Stimulated activated CD4-positive, alpha-beta T cell treated with anti-CD3 and anti-CD28 coated beads, Interleukin-15, amount 100 ng/mL, for 24 hours (primary cell): ENCODE data around the gene KRT6C.
"Not testable (repeated sequence)": the region's sequence is repeated elsewhere in the genome, so short reads cannot be mapped to it uniquely, and the experiment has no call there.

Experiments used
- DNase-seq: peaks from one replicate; pipeline ENCODE4 v3.0.0-alpha.2; 2020

The KRT6C gene

DNA sequence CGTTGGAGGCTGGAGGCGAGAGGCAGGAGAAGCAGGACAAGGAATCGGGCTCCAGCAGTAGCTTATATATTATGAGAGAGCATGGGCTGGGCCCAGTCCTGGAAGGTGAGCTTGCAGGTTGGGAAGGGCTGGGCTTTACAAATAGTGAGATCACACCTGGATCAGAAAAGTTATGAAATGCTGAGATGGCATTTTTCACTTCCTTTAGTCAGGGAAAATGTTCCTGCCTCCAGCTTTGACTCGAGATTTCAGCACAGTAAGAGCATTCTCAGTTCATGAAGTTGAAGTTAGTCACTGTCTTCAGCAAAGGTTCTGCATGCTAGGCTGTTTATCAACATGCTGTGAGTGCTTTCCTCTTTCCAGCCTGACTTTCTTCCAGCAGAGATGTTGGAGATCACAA is at the start of gene KRT6C:
TSS of gene KRT6C (minus strand) at position 38 of the 400 bp plus-strand sequence. CDS start 68 bp downstream, outside the sequence.
- DNase-seq, result no peak

DNA sequence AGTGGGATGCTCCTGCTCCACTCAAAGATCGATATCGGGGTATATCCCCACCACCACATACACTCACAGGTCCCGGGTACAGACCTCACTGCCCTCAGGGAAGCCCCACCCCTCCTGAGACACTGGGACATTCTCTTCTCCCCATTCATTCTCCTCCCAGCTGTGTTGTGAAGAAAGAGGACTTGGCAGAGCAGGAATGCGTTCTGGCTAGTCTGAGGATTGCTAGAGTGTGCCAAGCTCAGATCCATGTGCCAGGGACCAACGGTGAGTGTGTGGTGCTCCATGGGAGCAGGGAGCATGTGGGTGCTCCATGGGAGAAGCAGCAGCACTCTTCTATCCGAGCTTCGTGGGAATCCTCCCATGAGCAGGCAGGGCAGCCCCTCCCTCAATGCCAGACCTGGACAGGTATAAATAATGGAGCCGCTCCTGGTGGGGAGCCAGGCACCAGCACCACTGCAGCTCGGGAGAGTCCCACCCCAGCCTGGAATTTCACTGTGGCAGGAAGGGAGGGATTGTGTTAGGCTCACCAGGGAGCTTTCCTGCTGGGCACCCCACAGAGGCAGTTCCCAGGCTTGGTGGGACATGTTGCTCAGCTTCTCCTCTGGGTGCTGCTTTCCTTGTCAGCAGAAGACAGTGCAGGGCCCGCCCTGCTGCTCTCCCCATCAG is 48.9 kb upstream of the KRT6C start:
- DNase-seq, result no peak

DNA sequence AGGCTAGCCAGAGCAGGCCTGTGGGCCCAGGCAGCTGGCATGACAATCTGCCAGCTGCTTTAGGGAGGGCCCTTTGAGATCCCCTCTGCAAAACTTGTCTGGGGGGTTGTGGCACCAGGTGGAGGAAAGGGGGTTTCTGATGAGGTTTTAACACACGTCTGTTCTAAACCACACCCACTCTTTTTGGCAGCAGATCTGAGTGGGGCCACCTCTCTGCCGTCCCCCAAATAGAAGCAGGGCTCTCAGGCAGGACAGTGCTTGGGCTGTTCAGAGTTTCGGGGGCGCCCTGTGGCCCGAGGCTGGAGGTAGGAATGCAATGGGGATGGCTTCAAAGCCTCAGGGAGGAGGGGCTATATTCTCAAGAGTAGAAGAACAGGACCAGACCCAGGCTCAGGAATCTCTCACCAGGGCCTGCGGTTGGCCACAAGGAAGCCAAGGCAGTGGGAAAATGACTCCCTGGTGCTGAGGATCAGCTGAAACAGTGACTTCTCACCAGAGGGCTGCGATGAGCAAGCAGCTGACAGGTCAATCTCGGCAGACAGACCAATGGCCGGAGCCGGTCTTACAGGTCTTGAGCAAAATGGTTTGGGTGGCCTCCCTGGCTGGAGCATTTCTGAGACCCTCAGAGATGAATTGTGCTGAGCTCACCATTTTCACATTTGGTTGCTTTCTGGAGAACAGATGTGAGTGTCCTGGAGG is 48.1 kb upstream of the KRT6C start:
- no peak for DNase-seq

DNA sequence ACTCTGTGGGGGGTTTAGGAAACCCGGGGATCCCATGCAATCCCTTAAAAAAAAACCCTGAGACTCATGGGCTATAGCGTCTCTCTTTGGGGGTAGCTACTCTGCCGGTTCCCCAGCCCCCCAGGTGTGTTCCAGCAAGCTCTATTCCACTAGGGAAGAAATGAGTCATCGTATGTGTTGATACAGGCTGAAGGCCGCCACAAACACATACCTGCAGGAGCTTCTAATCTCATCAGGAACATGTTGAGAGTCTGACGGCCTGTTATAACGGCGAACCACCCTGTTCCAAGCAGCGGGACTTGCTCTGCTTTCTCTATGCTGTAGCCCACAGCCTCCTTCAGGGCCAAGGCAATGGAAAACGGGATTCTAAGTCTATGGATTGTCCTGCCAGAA is 47.6 kb upstream of the KRT6C start:
- DNase-seq, result no peak

DNA sequence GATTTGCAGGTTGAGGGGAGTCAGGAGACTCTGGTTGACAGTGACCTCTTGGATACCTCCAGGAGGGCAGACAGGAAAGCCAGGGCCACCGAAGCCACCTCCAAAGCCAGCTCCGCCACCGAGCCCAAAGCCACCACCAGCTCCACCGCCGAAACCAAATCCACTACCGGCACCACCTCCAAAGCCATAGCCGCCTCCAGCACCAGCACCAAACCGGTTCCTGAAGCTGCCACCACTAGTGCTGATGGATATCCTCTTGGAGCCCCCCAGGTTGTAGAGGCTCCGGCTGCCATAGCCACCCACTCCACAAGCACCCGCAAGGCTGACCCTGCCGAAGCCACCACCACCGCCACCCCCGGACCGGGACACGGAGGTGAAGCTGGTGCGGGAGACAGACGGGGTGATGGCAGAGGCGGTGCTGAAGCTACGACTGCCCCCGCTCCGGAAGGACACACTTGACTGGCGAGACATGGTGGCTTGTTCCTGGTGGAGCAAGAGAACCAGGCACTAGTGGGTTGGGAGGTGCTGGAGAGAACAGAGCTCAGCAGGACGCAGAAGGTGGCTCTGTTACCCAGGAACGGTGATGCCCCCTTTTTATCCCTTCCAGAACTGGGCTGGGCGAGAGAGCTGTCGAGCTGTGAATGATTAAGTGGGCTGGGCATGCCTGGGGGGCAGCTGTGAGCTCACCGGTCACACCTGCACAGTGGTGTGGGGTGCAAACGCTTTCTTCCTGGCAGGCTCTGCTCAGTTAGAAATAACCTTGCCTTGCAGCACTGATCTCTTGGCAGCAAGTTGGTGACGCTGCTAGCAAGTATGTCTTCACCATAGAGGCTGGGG is 46.4 kb upstream of the KRT6C start, which contains the start of gene KRT5:
TSS of gene KRT5 (minus strand) at position 569 of the 837 bp plus-strand sequence. CDS start at position 471, 98 bp downstream.
- DNase-seq, result no peak

DNA sequence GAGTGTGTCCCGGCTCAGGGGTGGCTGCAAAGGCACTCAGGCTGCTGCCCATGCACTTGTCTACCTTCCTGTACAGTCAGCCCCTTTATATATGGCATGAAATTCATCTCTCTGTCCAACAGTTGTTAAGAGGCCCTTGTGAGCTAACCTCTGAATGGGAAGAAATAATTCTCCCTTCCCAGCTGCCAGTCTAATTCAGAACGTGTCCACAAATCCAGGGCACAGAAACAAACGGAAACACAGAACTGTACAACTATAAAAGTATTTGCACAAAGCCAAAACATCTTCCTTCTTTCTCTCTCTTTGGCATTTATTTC is 45.7 kb upstream of the KRT6C start:
- no peak for DNase-seq

DNA sequence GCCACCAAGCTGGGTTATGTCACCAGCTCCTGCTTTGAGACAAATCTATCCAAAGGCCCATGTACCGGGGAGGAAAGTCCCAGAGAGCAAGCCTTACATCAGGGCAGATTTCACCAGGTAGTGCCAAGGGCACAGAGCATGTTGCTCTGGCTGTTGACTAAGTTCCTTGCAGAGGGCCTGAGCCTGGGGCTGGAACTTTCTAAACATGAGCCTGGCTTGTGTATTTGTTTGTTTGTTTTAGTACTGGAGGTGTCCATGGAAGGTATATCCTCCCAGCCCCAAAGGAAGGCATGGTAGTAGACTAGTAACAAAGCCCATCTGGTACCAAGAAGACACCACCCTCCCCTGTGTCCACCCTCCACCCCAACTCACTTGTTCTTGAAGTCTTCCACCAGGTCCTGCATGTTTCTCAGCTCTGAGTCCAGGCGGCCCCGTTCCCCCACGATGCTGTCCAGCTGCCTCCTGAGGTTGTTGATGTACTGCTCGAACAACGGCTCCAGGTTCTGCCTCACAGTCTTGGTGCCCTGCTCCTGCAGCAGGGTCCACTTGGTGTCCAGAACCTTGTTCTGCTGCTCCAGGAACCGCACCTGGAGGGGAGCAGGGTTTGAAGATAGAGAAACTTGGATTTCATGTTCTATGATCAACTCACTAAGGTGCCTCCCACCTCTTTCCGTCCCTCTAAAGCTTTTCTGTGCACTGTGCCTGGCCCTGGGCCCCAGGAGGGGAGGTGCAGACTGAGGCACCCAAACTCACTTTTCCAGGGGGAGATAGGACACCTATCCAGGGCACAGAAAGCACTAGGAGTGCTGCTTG is 45.2 kb upstream of the KRT6C start:
- no peak for DNase-seq

DNA sequence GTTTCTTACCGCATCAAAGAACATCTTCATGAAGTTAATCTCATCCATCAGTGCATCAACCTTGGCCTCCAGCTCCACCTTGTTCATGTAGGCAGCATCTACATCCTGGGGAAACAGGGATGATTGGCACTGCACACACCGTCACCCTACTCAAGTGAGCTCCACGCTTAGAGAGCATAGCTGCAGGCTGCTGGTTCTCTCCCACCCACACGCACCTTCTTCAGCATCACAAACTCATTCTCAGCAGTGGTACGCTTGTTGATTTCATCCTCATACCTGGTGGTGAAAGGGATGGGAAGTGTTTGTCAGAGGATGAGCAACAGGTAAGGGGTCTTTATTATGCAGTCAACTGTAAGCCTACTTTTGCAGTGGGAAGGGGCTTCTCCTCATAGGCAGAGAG is 44.3 kb upstream of the KRT6C start:
- DNase-seq, result no peak

DNA sequence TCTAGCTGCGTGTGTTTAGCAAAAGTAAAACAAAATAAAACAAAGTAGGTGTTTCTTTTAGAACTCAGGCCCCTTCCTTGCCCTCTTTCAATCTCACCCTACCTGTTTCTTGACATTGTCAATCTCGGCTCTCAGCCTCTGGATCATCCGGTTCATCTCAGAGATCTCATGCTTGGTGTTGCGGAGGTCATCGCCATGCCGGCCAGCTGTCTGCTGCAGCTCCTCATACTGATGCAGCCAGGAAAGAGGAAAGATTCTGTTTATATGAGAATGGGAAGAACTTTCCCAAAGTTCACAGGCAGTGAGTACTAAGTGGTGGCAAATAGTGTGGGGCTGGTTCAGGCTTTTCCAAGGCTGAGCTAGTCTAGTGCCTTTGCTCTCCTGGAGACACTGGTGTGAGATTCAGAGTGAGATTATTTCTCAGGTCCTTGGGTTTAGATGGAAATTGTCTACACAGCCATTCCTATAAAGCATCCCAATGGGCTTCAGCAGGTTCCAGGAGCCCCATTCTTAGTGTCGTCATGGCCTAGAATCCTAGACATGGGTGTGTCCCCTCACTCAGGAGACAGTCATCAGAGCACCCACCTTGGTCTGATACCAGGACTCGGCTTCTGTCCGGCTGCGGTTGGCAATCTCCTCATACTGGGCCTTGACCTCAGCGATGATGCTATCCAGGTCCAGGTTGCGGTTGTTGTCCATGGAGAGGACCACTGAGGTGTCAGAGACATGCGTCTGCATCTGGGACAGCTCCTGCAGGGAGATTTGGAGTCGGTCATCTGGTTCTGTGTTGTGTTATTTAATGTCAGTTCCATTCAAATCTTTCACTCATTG is 43.6 kb upstream of the KRT6C start:
- no peak for DNase-seq

DNA sequence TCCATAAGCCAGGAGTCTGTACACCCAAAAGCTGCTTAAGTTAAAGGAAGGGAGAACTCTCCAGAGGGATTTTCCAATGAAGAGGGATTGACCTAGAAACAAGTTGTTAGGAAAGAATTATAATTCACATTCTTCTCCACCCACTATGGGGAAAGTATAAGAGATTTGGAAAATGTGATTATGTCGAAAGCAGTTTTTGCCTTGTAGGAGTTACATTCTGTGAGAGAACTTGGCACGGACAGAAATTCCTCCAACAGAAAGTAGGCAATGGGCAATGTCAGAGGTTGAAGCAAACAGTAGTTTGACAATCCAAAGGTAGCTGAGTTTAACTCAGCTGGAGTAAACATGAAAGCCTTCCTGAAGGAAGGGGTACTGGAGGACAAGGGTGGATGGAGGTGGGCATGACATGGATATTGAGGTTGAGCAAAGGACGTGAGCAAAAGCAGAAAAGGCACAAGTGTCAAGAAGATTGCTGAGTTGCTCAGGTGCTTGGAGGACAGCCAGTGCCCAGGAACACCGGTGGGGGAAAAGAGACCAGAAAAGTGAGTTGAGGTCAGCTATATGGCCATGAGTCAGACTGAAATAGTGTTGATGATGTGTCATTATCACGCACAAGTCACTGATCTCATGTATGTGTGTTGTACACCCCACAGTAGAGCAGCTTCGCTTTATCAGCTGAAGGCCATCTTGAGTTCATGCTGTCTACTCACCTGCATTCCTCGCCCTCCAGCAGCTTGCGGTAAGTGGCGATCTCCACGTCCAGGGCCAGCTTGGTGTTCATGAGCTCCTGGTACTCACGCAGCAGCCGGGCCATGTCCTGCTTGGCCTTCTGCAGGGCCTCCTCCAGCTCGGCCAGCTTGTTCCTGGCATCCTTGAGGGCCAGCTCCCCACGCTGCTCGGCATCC is 42.6 kb upstream of the KRT6C start:
- DNase-seq, result no peak

DNA sequence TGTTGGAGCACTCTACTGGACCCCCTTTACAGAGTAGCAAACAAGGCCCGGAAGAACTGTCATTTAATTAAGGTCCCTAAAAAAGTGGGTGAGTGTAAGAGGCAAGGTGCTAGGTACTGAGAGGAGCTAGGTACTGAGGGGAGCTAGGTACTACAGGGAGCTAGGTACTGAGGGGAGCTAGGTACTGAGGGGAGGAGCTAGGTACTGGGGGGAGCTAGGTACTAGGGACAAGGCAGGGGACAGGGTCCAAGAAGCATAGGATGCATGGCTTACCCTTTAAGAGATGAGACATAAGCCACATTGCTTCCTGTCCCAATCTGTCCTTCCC is 41.7 kb upstream of the KRT6C start:
- no peak for DNase-seq

DNA sequence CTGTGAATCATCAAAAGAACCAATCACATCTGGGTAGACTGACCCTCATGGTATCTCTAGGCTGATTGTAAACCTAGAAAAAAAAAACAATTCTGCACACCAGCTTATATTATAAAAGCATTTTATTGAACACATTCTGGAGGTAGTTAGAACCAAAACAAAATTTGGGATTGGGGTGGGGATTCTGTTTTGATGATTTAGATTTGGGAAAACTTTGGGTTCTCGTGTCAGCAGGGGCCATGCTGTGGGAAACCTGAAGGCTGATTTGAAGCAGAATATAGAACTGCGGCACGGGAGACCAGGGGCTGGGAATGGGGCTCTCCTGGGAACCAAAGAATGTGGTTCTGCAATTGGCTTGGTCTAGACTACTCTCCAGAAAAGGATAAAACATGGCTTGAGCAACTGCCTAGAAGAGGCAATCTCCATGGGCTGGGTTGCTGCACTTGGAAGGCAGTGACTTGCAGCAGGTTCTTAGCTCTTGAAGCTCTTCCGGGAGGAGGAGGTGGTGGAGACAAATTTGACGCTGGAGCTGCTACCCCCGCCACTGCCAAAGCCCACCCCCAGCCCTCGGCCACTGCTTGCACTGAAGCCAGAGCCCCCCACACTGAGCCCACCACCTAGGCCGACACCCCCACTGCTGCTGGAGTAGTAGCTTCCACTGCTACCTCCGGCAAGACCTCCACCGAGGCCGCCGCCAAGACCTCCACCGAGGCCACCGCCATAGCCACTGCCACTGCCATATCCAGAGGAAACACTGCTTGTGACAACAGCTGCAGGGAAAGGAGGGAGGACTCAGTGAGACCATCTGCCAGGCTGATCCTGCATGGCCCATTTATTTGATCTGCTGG is 41.1 kb upstream of the KRT6C start:
- DNase-seq, result no peak

DNA sequence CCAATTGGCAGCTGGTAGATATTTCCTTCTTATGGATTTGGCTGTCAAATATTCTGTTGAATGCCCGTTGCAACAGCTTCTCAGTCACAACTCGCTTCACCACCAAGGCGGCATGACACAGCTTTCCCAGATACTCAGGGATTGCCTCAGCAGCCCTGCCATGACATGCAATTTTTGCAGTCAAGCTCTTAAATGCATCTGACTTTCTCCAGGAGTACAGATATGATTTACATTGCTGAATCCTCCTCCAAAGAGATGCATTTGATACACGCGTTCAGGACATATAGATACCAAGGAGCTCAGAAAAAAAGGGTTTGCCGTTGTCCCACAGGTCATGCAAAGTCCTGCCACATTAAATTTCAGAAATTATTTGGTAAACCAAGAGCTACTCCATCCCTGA is 40.1 kb upstream of the KRT6C start:
- no peak for DNase-seq

DNA sequence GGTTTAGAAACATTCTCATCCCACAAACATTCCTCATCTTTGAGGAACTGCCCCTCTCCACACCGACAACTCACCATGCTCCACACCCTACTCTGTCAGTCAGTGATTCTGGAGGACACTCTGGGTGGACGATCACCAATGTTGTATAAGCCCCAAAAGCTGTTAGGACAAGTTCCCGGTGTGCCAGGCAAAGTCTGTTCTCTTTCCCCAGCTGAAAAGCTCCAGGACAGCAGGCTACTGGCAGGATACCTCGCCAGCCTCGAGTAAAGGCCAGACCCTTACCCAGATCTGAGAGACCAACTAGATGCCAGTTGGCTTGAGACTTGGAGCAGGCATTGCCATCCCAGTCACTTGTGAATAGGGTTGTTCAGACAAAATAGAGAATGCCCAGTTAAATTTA is 34.6 kb upstream of the KRT6C start:
- DNase-seq, result no peak

DNA sequence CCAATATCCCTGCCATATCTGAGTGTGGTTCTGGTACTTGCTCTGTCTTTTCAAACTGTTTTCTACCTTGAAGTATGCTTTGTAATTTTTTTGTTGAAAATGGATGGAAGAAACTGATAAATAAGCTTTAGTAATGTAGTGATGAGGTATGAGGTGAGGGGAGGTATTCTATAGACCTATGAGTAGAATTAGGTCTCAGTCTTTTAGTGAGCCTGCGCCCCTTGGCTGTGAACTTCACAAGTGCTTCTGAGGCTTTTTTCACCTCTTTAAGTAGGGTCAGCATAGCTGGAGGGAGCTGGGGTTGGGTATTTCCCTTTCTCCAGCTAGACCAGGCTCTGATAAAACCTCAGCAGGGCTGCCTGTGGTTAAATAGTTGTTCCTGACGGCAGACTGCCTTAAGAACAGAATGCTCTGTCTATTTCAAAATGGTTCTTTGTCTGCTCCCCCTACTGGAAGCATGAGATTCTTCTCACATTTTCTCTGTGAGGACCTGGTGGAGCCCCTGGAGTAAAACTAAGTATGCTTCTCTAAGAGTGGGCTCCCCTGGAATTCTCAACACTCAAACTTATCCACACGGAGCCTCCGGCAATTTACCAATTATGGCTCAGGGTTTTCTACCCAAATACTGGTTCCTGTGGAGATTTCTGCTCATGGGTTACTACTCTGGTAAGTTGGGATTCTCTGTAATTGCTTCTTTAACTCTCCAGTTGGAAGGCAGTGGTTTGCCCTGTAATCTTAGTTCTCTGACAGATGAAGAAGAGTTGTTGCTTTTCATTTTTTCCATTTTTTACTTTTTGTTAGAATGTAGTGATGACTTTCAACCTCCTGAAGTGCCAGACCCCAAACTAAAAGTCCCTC is 33.5 kb upstream of the KRT6C start:
- no peak for DNase-seq

DNA sequence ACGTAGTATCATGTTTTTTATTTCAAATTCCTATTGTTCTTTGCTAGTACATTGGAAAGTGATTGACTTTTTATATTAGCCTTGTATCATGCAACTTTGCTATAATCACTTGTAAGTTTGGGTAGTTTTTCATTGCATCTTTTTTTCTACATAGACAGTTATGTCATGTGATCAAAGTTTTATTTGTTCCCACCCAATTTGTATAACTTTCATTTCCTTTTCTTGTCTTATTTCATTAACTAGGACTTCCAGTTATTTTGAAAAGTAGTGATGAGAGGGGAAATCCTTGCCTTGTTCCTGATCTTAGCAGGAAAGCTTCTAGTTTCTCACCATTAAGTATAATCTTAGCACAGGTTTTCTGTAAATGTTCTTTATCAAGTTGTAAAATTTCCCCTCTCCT is 29.3 kb upstream of the KRT6C start:
- DNase-seq, result no peak

DNA sequence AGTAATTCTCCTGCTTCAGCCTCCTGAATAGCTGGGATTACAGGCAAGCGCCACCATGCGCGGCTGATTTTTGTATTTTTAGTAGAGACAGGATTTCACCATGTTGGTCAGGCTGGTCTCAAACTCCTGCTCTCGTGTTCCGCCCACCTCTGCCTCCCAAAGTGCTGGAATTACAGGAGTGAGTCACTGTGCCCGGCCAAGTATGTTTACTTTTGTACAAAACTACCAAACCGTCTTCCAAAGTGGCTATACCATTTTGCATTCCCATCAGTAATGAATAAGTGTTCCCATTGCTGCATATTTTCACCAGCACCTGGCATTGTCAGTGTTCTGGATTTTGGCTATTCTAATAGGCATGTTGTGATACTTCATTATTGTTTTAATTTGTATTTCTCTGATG is 27.9 kb upstream of the KRT6C start:
- no peak for DNase-seq

DNA sequence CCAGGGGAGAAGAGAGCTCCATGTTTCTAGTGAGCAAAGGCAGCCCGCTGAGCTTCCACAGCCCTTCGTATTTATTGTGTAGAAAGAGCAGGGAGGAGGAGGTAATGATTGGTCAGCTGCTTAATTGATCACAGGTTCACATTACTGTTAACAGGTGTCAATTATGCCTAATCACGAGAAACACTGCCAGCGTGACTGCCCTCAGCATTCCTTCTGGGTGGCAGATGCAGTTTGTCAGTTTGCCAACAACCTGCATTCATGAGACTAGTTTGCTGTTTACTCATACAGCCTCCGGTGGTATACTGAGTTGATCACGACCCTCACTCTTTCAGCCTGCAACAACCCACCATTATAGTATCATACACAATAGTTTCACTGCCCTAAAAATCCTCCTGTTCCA is 27.0 kb upstream of the KRT6C start:
- not testable (repeated sequence) for DNase-seq
